Measurements from ENCODE around the gene FGA. TPM values are rescaled to one million over a fixed set of nuclear protein-coding genes. Genes with fewer than 3 reads are reported as not detected.

The FGA gene
- total and polyA plus RNA-seq, 10 of the 15 experiments (the other 5 are each of a cell fraction or from before 2014, with no cell fraction given): 3.6 TPM; not detected in 9

- H3K79me2 ChIP-seq (ENCODE audit: control insufficient read depth, insufficient read depth, low read length): peaks cover 22% of the 10 kb centered on the region
- BruUV-seq (replicated peaks): TSS peak; percentile 76
- peaks cover 0 to 14% of the 10 kb centered on the region in 2 experiments; a peak in 2 of 4 replicates for H3K36me3 ChIP-seq (ENCODE audit: control insufficient read depth in 2 of 2, insufficient read depth in 2 of 2, low read length in 1 of 2)
- H3K4me2 ChIP-seq (ENCODE audit: control insufficient read depth, insufficient read depth): peak within 1 kb of the TSS; percentile 95
- peak; percentile 70 for DNase-seq (ENCODE audit: low read depth, low spot score)
- ChIA-PET POLR2A (interaction anchor here (0.6 to 2.1 kb wide), 7 partner anchors 9 to 829 kb away, joined by 3 to 9 read pairs (median 5); no protein-coding TSS in a partner anchor), RAD21 (ENCODE audit: unreplicated experiment) (interaction anchor here (0.7 to 3.4 kb wide), 11 partner anchors 9 to 1111 kb away, joined by 3 to 44 read pairs (median 4); partner anchors contain the start of gene FGB), CTCF (interaction anchor here (0.7 to 18.3 kb wide), 19 partner anchors 9 to 808 kb away, joined by 3 to 796 read pairs (median 4); partner anchors contain the start of genes FGB and FGG), SMC1A (ENCODE audit: uncharacterized antibody, unreplicated experiment) (interaction anchor here (0.7 to 7.0 kb wide), 14 partner anchors 9 to 411 kb away, joined by 3 to 119 read pairs (median 4); no protein-coding TSS in a partner anchor)
- H3K27me3 ChIP-seq (replicated peaks in 1 of 2; ENCODE audit: control insufficient read depth in 2 of 2, insufficient read depth in 2 of 2, low read length in 1 of 2): no peaks in the 10 kb centered on the region
- peak within 1 kb of the TSS; percentile 73 for H3K9ac ChIP-seq (ENCODE audit: control insufficient read depth, insufficient read depth, low read length)
- peak within 1 kb of the TSS; percentile 94 for H3K4me3 ChIP-seq
- intact Hi-C loops (cut with micrococcal nuclease; ENCODE audit: unreplicated experiment) (loop anchor here (5.0 kb wide), 1 partner anchor 817 kb away; no protein-coding TSS in a partner anchor), in situ Hi-C loops (cut with MboI) (loop anchor here (5.0 kb wide), 2 partner anchors 67 to 822 kb away; no protein-coding TSS in a partner anchor)
- H2AFZ ChIP-seq (ENCODE audit: control insufficient read depth, low read depth, low read length): peak within 1 kb of the TSS; percentile 97
- 1% methylated on average over 48 of the region's 51 CpGs for WGBS (ENCODE audit: insufficient coverage, insufficient replicate concordance, low lambda C conversion rate, missing lambda C conversion rate)
- H3K4me1 ChIP-seq (ENCODE audit: control insufficient read depth, insufficient read depth, low read length): peaks cover 3% of the 10 kb centered on the region; the same call in 1 of the 2 replicates
- peak; percentile 98 for ATAC-seq
- peak; percentile 94 for FAIRE-seq
- H3K27ac ChIP-seq (ENCODE audit: control insufficient read depth, insufficient read depth): peak within 1 kb of the TSS; percentile 29
- no peaks in the 10 kb centered on the region for H4K20me1 ChIP-seq (ENCODE audit: control insufficient read depth, insufficient read depth)
- no peaks in the 10 kb centered on the region for H3K9me3 ChIP-seq (replicated peaks; ENCODE audit: control insufficient read depth, insufficient read depth, low read length)
- TF ChIP-seq POLR2AphosphoS5 (IDR thresholded peaks at IDR 0.05; ENCODE audit: low read length) (peak; percentile 87), STAT1 (conservative IDR thresholded peaks at IDR 0.05) (no peak), ETV6 (conservative IDR thresholded peaks at IDR 0.05 in 1 of 2, IDR thresholded peaks at IDR 0.05 in 1 of 2; ENCODE audit: borderline replicate concordance in 1 of 2, low read depth in 1 of 2) (no peak), PBX3 (IDR thresholded peaks at IDR 0.05; ENCODE audit: insufficient replicate concordance, low read depth, low read length) (no peak), IKZF2 (IDR thresholded peaks at IDR 0.05) (peak in 1 of 2 experiments; percentile 15; a peak in 1 of 4 replicates), E2F8 (IDR thresholded peaks at IDR 0.05; ENCODE audit: low read depth, partially characterized antibody) (peak; percentile 54), HSF1 (IDR thresholded peaks at IDR 0.05; ENCODE audit: low read depth, low read length) (no peak), ZBTB33 (IDR thresholded peaks at IDR 0.05) (no peak), FOXK2 (IDR thresholded peaks at IDR 0.05) (no peak), EGR1 (IDR thresholded peaks at IDR 0.05; ENCODE audit: borderline replicate concordance in 1 of 2, low read depth in 2 of 2, low read length in 2 of 2) (no peak), EED (IDR thresholded peaks at IDR 0.05; ENCODE audit: low read depth) (no peak), HDGF (IDR thresholded peaks at IDR 0.05) (no peak), POLR2A (IDR thresholded peaks at IDR 0.05; ENCODE audit: low read depth, low read length) (peak; percentile 90), KDM1A (IDR thresholded peaks at IDR 0.05; ENCODE audit: borderline replicate concordance) (no peak)
Measured at GRCh38 chr4:154549894-154550790, 40.4 kb downstream of the FGA start, which contains the start of gene PLRG1. Gene PLRG1, minus strand, starts transcription at chr4:154550400. Its CDS starts 92 bp downstream, at chr4:154550308.

Measured in GM12878 (cell line).